ENCODE measurements around the gene NR4A1.

Gene NR4A1

GRCh38 chr12:52062167-52063081 is 11.2 kb downstream of the NR4A1 start:
- no peak for TF ChIP-seq CTCF (IDR thresholded peaks at IDR 0.05; ENCODE audit: extremely low read depth, missing control alignments)
- no peak for DNase-seq (ENCODE audit: low spot score)

DNA sequence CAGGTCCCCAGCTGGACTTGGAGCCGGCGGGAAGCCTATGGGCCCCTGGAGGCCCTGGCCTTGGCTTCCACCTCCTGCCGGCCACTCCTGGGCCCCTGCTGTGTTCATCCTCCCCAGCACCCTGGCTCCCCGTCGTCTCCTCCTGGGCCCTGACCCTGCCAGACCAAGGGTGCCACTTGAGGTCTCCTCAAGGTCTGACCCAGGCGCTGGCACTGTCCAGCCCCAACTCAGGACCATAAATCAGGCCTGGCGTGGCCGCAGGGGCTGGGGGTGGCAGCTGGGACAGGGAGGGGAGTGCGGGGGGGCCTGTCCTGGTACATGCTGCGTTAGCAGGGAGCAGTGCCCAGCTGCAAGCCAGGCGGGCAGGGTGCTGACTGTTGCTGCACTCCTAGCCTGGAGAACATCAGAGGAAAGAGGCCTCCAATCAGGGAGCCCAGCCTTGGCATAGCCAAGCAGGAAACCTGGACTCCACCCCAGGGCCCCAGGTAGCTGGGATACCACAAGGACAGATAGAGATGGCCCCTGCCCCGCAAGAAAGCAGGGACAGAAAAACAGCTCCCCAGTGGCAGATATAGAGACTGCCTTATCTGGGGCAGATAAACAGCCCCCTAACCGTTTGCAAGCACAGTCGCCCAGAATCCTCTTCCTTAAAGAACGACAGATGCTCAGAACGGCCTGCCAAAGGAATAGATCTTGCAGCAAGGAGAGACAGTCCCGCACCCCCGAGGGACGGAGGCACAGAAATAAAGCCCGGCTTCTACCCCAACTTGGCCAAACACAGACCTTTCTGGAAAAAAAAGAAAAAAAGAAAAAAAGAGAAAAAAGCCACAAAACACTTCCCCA is 12.1 kb downstream of the NR4A1 start:
- TF ChIP-seq CTCF (IDR thresholded peaks at IDR 0.05; ENCODE audit: extremely low read depth, missing control alignments): no peak
- DNase-seq (ENCODE audit: low spot score): no peak

DNA sequence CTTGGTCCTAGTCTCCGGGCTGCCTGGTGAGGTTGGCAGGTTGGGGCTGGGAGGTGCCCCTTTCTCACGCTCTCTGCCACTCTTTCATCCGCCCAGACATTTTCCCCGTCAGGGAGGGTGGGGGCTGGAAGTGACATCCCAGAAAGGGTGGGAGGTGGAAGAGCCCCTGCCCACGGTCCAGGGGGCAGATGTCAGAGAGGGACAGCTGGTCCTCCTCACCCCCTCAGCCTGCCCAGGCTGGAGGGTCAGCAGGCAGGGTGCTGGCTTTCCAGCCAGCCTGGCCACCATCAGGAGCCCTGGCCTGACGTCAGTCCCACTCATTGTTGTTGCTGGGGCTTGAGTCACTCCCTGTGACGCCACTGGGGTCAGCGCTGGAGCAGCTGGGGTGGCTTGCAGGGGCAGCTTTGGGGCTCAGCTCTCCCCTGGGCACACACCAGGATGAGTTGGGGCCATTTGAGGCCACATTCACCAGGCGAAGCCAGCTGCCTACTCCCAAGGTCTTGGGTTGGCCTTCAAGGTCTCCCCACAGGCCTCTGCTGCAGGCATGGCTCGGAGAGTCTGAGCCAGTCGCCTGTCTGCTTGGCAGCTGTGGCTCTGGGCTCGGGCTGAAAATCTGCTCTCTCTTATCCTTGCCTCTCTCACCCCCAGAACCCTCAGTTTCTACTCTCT is 12.9 kb downstream of the NR4A1 start:
- DNase-seq (ENCODE audit: low spot score): no peak
- no peak for TF ChIP-seq CTCF (IDR thresholded peaks at IDR 0.05; ENCODE audit: extremely low read depth, missing control alignments)

DNA sequence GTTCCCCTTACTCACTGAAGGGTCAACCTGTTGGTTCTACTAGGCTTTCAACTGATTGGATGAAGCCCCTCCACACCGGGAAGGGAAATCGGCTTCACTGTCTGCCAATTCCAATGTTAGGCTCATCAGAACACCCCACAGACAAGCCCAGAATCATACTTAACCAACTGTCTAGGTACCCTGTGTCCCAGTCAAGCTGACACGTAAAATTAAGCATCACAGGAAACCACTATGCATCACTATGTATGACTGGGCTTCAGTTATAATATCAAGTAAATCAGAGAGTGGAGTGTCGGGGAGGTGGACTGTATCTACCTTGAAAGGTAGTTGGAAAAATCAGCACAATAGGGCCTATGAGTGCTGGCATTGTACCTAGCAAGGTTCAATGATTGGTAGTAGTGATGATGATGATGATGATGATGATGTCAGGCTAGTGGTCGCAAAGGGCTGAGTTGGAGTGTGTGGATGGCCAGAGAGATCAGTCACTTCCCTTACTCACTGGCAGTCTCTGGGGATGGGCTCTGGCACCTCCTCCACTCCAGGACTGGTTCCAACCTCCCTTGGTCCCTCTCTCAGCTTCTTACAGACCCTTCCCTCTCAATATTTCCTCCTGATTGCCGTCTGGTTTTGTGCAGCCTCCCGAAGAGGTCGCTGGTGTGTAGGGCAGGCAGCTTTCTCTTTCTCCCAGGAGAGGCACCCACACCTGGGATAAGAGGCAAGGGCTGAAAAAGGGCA is 15.3 kb downstream of the NR4A1 start:
- TF ChIP-seq CTCF (IDR thresholded peaks at IDR 0.05; ENCODE audit: extremely low read depth, missing control alignments): no peak
- no peak for DNase-seq (ENCODE audit: low spot score)

- no peak for TF ChIP-seq CTCF (IDR thresholded peaks at IDR 0.05; ENCODE audit: extremely low read depth, missing control alignments)
- DNase-seq (ENCODE audit: low spot score): no peak
Observed at GRCh38 chr12:52067081-52067374, 15.8 kb downstream of the NR4A1 start.

- DNase-seq (ENCODE audit: low spot score): peak; percentile 97
- peak; percentile 87 for TF ChIP-seq CTCF (IDR thresholded peaks at IDR 0.05; ENCODE audit: extremely low read depth, missing control alignments)
Observed at GRCh38 chr12:52069327-52070184, 18.3 kb downstream of the NR4A1 start, which contains the start of gene ATG101. Gene ATG101, plus strand, starts transcription at chr12:52069978. Its CDS starts 3,673 bp downstream, at chr12:52073651.
